GM18907 (cell line): ENCODE measurements around the gene QRSL1.
"Not testable (repeated sequence)": the region's sequence is repeated elsewhere in the genome, so short reads cannot be mapped to it uniquely, and the experiment has no call there.

ENCODE experiments used
- ATAC-seq: cut with Tn5 transposase; IDR thresholded peaks from one replicate; pipeline ENCODE4 v1.9.1; 2021; ENCODE audit warnings: mild to moderate bottlenecking, moderate library complexity; ENCODE audit not compliant: unreplicated experiment

The QRSL1 gene, protein sequence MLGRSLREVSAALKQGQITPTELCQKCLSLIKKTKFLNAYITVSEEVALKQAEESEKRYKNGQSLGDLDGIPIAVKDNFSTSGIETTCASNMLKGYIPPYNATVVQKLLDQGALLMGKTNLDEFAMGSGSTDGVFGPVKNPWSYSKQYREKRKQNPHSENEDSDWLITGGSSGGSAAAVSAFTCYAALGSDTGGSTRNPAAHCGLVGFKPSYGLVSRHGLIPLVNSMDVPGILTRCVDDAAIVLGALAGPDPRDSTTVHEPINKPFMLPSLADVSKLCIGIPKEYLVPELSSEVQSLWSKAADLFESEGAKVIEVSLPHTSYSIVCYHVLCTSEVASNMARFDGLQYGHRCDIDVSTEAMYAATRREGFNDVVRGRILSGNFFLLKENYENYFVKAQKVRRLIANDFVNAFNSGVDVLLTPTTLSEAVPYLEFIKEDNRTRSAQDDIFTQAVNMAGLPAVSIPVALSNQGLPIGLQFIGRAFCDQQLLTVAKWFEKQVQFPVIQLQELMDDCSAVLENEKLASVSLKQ

DNA sequence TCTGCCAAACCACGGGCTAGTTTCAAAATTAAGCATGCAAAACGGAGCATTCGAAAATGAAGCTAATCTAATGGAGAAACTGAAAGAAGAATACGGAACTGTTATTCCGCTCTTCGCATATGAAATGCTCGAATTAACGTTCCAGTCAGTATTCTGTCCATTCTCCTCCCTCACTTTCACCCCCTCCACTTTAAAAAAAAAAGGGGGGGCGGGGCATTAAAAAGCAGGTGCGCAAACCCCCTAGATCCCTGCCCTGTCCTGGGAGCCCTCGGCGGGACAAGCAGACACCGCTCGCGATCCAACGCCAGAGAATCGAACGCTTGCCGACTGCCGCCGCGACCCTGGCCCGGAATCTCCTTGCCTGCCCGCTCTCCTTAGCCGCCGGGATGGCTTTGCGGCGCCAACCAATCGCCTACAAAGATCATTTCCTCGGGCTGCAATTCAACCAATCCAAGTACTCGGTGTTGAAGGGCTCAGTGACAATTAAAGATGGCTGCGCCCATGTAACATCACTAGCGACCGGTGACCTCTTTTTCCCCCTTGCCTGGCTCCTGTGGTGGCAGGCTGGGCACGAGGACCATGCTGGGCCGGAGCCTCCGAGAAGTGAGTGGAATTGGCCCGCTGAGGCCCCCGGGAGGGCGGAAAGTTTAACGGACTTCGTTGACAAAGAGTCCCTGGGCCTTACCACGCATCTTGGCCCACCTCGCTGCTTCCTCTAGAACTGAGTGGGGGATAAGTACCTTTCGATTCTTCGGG is at the start of gene QRSL1, which contains the start of gene RTN4IP1:
Gene QRSL1 (plus strand): TSS at position 476 of the 756 bp plus-strand sequence. CDS start 104 bp downstream, at position 580.
Gene RTN4IP1 (minus strand): TSS at position 396 of the 756 bp plus-strand sequence. CDS start 477 bp downstream, outside the sequence.
- peak; percentile 78 for ATAC-seq

DNA sequence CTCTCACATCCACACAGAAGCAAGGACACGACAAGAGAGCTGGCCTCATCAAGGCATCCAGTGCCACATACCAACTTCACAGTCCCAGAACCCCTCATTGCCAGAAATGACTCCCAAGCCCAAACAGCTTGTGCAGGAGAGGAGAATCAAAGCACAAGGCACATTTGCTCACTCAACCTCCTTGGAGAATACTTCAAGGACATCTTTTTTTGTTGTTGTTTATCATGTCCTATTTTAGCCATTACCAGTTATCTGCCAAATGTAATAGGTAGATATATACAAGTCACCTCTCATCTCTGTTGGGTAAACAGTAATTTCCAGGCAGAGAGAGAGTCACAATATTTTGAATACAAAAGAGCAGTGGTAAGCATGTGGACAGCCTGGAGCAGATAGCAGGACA is 47.9 kb upstream of the QRSL1 start:
- ATAC-seq, result no peak

DNA sequence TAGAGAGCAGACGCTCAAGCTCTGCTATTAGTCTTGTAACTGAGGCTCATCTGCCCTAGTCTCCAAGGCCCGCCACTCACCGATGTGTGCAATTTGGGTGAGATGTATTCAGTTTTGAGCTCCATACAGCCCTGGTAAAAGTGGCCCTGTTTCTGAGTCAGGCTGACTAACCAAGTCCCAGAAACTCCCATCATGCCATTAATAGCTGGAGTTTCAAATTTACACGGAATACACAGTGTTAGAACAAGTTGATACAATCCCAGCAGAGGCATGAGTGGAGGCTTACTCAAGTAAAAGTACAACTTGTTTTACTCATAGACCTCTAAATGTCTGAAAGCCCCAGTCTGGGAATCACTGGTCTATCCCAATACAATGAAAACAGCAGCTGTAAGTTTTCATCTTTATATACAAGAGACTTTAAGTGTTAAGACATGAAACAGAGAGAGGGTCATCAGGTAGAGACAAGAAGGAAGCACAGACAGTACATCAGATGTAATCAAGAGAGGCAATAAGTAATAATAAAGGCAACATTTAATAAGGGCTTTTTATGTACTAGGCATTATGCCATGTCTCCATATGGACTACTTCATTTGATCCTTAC is 42.5 kb upstream of the QRSL1 start:
- ATAC-seq, result no peak

DNA sequence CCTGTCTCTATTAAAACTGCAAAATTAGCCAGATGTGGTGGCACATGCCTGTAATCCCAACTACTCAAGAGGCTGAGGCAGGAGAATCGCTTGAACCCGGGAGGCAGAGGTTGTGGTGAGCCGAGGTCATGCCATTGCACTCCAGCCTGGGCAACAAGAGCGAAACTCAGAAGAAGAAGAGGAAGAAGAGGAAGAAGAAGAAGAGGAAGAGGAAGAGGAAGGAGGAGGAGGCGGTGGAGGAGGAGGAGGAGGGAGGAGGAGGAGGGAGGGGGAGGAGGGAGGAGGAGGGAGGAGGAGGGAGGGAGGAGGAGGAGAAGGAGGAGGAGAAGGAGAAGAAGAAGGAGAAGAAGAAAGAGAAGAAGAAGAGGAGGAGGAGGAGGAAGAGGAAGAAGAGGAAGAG is 40.4 kb upstream of the QRSL1 start:
- not testable (repeated sequence) for ATAC-seq

DNA sequence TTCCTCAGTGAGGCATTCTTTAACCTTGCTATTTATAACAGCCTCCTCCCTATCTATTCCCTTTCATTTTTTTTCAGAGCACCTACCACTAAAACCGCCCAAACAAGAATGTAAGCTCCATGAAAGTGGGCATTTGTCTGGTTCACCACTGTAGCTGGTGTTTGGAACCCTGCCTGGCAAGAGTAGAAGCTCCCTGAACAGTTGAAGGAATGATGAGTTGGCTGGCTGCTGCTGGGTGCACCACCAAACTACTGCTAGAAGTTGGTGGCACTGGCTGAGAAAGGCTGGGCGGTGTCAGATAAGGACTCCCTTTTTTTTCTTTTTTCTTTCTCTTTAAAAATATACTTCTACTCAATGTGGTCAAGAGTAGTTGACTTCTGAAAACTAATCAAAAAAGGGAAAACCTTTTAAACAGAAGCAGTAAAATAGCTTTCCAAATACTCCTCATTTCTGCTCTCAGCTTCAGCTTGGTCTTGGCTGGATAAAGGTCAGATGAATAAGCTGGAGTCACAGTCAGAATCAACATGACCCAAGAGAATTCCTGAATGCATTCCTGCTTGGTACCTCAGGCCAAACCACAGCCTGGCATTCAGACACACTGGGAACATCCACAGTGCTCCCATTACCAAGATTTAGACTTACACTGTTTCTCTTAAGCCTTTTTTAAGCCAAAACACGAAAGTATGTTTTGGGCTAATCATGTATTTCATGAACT is 38.1 kb upstream of the QRSL1 start:
- no peak for ATAC-seq

DNA sequence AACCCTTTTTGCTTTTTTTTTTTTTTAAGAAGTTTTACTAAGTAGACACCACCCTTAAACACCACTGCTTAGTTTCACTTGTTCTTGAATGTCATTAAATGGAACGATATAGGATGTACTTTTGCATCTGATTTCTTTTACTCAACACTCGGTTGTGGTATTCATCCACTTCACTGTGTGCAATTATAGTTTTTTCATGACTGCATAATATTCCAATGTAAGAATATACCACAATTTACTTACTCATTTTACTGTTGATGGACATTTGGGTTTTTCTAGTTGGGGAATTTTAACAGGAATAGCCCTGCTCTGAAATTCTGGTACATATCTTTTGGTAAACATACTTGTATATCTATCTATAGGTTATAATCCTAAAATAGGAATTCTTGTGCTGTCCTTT is 29.9 kb upstream of the QRSL1 start:
- ATAC-seq, result no peak

DNA sequence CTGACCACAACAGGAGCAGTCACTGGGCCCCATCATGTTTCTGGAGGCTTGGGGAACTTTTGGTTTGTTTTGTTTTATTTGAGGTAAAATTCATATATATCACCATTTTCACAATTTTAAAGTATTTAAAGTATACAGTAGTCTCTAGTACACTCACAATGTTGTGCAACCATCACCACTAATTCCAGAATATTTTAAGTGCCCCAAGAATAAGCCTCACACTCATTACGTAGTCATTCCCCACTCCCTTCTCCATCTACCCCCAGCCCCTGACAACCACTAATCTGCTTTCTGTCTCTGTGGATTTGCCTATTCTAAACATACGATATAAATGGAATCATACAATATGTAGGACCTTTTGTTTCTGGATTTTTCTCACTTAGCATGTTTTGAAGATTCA is 29.0 kb upstream of the QRSL1 start:
- no peak for ATAC-seq

DNA sequence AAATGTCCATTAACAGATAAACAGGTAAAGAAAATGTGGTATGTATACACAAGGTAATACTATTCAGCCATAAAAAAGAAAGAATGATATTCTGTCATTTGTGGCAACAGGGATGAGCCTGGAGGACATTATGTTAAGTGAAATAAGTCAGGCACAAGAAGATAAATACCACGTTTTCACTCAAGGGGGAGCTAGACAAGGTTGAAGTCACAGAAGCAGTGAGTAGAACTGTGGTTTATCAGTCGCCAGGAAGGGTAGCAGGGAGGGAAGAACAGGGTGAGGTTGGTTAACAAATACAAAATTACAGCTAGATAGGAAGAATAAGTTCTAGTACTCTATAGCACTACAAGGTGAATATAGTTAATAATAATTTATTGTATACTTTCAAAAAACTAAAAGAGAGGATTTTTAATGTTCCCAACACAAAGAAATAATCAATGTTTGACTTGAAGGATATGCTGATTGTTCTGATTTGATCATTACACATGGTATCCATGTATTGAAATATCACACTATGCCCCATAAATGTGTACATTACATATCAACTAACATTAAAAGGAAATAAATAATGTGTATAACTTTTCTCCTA is 21.2 kb upstream of the QRSL1 start:
- peak; percentile 77 for ATAC-seq

DNA sequence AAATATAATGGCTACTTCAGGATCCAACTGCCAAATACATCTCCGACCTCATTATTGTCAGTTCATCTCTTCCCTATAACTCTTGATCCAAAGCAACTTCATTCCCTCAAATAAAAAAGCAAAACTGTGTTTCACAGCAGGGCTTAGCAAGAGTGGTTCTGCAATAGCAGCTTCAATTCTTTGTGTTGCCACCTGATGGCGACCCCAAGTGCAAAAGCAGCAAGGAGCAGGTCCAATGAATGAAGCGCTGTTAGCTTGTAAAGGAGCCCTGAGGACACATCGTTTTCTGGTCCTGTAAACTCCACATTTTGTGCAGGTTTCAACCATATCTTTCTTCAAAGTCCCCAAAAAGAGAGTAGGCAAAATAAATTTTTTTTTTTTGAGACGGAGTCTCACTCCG is 19.7 kb upstream of the QRSL1 start:
- no peak for ATAC-seq

DNA sequence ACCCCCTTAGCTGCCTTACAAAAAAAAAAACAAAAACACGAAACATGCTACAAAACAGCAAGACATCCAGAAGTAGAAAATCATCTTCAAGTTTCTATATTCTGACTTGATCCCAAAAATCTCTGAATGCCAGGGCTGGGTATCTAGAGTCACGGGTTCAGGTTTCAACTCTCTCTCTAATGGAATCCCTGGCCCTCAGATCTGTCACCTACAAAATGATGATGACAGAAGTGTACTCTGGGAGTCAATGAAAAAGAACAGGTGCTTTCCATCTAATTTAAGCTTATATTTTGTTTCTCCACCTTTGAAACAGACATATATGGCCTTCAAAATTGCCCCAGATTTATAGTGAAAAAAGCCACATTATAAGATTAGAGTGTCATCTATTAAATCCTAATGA is 18.3 kb upstream of the QRSL1 start:
- ATAC-seq, result no peak

DNA sequence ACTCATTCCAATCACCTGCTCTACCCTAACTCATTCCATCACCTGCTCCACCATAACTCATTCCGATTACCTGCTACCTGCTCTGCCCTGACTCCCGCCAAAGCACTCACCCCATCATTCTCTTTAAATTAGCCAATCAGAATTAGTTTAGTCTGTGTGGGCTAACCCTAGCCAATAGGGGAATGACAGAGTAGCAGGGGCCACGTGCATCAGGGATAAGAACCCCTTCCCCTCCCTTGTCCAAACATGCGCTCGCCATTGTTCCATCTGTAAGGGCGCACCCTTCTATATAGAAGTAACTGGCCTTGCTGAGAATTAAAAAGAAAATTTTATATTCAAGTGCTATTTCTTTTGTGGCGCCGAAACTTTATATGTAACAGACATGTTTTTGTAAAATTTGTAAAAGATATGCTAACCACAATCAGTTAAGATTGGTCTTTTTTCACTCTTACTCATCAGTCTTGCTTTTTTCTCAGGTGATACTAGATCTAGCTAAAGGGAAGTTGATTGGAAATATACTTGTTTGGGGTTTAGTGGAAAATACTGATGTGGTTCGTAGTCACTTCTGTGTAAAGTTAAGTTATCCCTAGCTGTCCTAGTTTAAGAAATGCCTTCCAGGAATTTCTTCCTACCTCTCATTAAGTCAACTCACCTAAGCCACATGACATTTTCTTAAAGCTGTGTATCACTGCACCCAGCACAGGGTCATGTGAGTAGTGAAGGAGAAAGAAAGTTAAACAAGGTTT is 16.5 kb upstream of the QRSL1 start:
- ATAC-seq, result no peak

DNA sequence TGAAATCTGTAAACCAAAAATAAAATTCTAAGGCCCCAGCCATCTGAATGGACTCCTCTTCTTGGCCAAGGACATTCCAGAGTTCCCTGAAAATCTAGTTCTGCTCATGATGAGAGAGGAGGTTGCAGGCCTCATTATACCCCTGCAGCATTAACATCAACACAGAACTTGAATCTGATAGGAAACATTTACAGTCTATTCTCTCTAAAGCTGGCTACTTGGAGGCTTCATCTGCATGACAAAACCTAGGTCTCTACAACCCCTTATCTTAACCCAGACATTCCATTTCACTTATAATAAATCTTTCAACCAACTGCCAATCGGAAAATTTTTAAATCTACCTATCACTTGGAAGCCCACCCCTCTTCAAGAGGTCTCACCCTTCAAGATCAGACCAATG is 15.8 kb upstream of the QRSL1 start:
- ATAC-seq, result no peak

DNA sequence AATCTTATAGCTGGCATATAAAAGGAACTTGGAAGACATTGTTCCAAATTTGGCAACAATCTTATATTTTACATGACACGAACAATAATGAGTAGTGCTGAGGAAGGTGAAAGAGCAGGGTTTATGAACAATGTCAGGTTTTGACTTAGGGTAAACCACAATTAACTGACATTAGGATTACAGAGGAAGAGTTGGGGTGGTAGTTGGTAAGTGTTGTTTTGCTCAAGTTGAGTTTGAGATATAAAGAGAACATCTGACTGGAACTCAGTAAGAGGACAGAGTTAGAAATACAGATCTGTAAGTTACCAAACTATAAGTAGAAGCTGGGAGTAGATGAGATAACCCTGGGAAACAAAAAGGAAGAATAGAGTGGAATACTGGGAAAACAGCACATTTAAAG is 15.2 kb upstream of the QRSL1 start:
- ATAC-seq, result no peak

DNA sequence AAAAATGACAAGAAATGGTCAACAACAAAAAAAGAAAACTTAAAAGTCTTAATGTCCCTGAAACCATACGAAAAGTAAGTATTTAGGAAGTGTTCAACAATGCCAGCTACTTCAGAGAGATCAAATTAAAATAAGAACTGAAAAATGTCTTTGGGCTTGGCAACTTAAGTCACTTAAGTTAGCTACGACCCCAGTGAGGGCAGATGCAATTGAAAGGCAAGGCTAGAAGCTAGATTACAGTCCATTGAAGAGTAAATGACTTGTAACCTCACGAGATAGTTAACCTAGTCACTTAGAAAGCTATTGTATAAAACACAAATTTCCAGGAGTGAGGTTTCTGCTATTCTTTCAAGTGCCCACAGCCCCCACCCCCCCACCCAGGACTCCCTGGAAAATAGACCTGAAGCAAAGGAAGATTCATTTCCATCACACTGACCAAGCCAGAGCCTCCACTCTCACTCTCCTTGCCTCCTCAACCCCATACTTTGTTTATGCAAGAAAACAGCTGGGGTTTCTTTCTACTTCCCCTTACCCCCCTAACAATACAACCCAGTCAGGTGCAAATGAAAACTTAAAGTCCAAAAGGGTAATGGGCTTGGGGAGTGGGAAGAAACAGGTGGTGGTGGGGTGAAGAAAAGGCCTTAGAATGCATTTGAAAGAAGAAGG is 14.7 kb upstream of the QRSL1 start:
- ATAC-seq, result no peak

DNA sequence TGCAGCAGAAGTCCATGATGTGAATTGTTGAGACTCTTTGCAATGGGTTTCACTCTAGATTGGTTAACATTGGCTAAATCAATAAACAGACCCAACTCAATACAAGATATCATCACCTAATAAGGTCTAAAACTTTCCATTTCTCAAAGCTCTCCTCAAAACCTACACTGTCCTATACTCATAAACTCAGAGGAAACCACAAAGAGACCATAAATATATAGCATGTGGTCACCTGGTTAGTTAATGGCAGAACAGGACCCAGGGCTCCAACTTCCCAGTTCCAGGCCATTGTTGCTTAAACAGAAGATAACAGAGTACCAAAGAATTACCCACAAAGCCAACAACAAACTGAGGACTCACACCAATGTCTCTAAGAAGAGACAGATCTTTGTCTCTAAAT is 12.1 kb upstream of the QRSL1 start:
- ATAC-seq, result peak; percentile 87

DNA sequence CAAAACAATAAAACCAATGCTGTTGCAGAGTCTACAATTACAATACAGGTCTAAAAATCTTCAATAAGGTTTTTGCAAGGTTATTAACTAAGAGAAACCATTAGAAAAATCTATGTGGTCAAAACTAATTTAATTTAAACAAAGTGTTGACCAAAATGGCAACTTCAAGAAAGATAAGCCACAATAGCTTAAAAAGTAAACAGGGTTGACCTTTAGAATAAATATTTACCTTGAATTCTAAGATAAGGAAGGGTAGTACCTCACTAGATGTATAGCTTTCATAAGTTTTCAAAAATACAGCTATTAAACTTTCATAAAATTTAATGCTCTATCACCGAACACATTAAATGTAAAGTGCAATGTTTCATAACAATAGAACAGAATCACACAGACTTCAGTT is 11.5 kb upstream of the QRSL1 start:
- ATAC-seq, result no peak

DNA sequence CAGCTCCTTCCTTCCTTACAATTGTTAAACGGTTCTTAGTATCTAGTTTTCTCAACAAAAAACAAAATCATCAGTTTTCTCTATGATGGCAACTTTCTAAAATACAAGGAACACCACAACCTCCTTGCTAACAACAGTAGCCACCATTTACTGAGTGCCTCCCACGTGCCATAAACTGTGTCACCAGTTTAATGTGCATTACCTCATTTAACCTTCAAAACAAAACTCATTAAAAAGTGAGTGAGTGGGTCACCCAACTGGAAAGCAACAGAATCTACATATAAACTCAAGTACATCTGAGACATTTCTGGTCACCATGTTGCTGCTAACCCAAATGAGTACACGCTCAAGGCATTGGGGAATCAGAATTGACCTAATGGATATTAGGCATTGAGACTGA is 11.1 kb upstream of the QRSL1 start:
- ATAC-seq, result no peak

DNA sequence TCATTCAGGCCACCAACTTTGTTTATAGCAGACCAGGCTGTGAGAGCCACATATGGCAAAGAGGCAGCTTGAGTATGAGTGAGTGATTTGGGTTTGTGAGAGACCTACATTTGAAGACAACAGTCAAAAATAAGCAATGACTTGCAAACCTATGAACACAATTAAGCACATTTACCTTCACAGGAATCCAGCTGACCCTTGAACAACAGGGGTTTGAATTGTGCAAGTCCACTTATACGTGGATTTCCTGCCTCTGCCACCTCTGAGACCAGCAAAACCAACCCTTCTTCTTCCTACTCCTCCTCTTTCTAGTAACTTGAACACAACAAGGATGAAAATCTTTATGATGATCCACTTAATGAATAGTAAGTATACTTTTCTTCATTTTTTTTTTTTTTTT is 10.2 kb upstream of the QRSL1 start:
- ATAC-seq, result no peak

DNA sequence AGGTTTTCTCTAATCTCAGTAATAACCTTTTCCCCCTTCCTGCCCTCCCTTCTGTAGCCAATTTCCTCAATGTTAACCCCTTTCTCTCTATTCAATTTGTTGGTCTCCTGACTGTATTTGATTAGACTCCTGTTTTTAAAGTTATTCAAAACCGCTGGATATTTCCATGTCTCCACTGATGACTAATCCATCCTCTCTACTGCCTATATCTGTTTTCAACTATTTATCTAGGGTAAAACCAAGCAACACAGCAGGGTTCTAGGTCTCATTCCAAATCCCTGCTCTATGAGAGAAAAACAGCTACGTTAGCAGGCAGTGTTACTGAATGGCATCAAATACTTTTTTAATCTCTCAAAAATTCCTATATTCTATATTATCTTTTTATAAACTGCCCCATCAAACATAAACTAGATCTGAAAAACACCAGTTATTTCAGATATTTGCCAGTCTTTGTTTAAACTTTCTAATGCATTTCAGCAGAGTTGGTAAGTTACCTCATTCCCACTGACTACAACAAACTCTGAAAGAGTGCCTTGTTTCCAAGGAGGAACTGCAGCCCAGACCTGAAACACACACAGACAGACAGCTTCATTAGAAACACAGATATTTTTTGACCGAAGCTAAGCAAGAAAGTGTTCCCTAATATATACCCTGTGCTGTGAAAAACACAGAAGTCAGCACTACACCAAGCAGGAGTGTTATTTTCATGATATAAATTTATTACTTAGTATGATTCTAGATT is 8.3 kb upstream of the QRSL1 start:
- no peak for ATAC-seq
